HG03025 (cell line): ENCODE measurements around the gene MRTFA.

Experiments used
- ATAC-seq: cut with Tn5 transposase; IDR thresholded peaks from one replicate; pipeline ENCODE4 v1.9.1; 2021; ENCODE audit warnings: mild to moderate bottlenecking, moderate library complexity; ENCODE audit not compliant: unreplicated experiment, low FRiP score

Gene MRTFA

DNA sequence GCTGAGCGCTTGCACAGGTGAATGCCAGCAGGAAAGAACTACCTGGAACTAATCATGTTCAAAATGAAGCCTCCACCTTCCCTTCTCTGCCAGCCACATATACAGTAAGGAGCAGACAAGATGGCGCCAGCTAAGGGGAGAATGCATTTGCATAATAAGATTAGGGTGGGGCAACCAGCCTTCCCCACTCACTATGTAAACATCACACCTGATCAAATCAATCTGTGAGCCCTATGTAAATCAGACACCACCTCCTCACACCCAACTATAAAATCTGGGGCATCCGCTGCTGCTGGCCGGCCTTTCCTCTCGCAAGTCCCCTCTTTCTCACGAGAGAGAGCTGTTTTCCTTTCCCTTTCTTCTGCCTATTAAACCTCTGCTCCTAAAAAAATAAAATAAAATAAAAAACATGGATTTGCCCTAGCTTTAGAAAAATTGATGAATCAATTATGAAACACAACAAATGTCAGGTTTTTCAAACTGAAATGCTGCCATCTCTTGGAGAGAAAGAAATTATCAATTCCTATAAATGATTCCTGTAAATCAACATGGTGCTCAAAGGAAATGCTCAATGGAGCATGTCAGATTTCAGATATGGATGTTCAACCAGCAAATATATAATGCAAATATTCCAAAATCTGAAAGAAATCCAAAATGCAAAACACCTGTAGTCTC lies 157.3 kb downstream of the MRTFA start:
- no peak for ATAC-seq

DNA sequence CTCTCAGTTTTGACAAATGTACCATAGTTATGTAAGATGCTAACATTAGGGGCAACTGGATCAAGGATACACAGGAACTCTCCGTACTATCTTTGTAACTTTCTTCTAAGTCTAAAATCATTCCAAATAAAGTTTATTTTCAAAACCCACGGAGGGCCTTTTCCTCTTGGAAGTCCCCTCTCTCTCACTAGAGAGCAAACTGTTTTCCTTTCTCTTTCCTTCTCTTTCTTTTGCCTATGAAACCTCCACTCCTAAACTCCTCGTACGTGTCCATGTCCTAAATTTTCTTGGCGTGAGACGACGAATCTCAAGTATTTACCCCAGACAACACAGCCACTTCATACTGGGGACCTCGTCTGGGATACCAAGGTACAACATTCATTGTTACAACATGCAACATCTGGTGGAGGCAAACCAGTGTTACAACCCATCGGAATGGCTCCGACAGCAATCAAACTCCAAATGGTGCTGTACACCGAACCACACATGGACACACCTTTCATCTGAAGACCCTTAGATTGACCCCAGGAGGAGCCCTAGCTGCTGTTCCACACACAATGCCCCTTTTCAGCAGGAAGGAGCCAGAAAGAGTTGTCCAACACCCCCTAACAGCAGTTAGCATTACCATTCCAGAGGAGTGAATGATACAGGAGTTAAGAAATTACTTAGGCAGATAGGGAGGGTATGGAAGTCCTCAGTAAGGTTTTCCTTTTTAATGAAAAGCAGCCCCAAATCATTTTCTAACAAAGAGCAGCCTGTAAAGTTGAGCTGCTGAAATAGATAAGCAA lies 158.0 kb downstream of the MRTFA start:
- ATAC-seq = no peak

DNA sequence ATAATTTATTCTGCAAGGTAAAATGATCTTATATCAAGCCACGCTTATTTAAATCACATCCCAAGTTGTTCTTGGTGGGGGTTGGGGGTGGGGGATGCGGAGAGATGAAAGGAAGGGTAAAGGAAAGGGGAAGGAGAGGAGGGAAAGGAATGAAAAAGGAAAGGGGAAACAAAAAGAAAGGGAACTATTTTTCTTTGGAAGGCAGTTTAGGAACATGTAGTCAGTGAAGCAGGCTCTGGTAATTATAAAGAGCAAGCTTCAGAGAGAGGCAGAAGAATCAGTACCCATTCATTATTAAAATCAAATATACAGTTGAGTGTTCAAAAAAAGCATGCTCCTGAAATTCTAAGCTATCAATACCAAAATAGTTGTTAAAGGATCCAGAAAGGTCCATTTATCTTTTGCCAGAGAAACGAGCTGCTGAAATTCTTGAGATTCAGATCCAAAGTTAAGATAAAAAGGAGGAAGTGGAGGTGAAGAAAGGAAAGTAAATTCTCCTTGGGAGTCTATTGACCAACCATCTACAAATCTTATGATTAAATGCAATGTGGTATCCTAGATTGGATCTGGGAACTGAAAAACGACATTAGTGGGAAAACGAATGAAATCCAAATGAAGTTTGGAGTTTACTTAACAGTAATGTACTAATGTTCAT lies 158.7 kb downstream of the MRTFA start:
- no peak for ATAC-seq

DNA sequence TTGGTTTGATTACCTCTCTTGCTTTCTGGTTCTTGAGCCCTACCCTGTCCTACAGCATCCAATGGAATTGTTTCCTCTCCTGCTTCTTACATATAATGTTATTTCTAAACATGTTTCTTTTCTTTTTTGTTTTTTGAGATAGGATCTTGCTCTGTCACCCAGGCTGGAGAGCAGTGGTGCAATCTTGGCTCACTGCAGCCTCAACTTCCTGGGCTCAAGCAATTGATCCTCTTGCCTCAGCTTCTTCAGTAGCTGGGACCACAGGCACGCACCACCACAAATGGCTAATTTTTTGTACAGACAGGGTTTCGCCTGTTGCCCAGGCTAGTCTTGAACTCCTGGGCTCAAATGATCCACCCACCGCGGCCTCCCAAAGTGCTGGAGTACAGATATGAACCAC lies 160.2 kb downstream of the MRTFA start:
- ATAC-seq = no peak

DNA sequence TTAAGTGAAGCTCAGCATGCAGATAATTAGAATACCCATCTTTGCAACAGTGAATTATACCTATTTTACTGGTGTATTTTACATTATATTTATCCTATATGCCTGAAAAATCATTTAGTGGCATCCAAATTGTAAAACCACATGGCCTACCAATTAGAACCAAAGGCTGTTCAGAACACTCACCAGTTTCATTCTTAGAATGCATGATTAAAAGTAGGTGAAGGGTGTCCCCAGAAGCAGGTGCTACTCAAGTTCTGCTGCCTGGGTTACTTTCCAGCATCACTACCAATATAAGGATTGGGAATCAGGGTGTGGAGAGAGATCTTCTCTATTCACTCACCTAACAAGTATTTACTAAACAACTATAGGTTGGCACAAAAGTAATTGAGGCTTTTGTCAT lies 162.8 kb downstream of the MRTFA start:
- no peak for ATAC-seq

DNA sequence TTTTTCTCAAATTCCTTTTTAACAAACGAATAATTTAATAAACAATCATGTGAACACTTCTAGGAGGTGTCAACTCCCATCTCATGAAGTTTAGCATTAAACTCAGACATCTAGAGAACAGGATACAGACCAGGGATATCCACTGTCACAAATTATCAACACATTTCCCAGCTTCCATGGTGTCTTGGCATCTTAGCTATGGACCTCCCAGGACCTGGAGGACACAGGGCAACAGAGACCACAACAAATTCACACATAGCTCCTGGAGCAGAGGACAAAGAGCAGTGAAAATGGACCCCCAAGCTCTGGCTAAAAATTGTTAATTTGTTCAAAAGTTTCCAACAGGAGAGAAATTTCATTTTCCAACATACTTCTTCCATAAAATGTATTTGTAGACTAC lies 163.9 kb downstream of the MRTFA start:
- no peak for ATAC-seq

DNA sequence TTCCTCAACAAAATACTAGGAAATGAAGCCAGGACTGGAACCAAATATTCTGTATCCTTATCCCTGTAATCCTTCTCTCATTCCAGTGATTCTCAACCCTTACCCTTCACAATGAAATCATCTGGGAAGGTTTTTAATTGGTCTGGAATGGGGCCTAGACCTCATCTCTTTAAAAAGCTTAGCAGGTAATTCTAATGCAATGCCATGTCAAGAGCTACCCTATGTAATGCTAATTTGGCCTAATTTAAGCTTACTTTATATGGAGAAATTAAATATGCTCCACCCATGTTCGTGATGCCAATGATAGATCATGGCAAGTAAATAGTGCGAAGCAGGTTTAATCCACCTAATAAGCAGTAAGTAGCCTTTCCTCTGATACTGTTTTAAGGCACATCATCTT lies 164.5 kb downstream of the MRTFA start:
- no peak for ATAC-seq

DNA sequence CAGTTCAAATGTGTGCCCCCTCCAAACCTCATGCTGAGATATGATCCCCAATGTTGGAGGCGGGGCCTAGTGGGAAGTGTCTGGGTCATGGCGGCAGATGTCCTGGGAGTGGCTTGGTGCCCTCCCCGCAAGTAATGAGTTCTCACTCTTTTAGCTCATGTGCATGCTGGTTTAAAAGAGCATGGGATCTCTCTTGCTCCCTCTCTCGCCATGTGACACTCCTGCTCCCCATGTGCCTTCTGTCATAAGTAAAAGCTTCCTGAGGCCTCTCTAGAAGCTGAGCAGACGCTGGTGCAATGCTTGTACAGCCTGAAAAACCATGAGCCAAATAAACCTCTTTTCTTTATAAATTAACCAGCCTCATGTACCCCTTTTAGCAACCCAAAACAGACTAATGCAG lies 167.3 kb downstream of the MRTFA start:
- ATAC-seq = no peak

DNA sequence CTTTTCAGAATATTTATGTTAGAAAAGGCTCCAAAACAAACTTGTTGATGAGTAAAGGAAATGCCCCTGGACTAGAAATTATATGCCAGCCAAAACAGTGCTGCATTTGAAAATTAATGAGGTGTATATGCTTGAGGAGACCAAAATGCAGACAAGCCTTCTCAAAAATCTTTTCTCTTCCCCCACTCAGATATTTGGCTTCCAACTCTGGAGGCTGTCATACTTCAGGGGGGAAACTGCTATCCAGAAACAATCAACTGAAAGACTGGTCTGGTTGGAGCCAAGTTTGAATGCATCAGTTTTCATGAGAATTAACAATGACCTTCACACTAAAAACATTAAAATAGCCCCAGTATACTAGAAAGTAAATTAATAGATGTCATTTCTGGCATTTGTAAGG lies 167.9 kb downstream of the MRTFA start:
- no peak for ATAC-seq

DNA sequence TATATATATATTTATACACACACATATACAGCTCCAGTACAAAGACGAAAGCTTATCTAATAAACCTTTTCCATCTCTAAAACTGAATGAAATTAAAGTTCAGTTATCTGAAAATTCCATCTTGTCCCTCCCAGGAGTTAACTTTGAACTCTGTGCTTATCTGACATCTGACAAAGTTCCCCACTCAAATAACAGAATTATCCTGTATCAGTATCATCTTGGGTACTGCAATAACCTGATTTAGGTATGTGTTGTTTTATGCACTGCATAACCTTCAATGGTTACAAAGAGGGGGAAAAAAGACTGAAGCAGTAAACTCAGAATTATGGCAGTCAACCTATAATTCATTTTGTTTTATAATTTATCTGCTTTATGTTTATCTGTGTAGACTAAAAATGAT lies 169.5 kb downstream of the MRTFA start:
- ATAC-seq = no peak

DNA sequence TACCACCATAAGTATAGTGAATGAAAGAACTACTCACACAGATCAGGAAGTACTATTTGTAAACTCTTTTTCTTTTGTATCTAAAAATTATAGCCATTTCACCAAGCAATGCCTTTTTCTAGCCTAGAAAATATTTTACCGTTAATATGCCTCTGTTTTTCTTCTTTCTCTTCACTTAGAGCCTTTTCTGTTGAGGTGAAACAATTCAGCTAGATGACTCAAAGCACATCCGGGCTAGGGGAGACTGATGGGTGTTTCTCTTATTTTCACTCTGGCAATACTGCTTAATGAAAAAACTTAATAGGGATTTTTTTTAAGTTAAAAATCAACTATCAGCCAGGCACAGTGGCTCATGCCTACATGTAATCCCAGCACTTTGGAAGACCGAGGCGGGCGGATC lies 172.8 kb downstream of the MRTFA start:
- no peak for ATAC-seq

DNA sequence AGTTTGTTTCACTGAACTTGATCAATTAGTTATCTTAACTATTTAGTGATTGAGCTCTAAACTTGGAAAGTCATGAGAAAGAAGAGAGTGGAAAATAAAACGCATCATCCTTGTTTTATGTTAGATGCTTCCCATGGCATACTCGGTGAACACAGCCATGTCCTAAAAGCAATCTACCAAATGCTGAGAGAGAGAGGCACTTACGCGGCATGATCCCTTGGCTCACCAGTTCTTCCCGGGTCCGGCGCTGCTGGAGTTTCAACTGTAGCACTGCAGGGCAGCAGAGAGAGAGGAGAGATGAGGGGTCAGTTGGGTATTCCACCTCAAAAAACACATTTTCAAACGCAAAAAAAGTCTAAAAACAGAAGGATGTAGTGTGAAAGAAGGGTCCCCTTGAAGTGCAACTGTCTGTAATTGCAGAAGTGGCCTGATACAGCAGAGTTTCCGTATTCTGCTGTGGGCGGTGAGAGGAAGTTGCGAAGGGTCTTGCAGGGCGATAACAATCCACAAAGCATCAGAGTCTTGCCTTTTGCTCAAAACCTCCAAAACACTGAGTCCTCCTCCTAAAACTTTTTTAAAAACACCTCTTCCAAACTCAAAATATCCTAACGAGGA lies 173.4 kb downstream of the MRTFA start:
- ATAC-seq = no peak

DNA sequence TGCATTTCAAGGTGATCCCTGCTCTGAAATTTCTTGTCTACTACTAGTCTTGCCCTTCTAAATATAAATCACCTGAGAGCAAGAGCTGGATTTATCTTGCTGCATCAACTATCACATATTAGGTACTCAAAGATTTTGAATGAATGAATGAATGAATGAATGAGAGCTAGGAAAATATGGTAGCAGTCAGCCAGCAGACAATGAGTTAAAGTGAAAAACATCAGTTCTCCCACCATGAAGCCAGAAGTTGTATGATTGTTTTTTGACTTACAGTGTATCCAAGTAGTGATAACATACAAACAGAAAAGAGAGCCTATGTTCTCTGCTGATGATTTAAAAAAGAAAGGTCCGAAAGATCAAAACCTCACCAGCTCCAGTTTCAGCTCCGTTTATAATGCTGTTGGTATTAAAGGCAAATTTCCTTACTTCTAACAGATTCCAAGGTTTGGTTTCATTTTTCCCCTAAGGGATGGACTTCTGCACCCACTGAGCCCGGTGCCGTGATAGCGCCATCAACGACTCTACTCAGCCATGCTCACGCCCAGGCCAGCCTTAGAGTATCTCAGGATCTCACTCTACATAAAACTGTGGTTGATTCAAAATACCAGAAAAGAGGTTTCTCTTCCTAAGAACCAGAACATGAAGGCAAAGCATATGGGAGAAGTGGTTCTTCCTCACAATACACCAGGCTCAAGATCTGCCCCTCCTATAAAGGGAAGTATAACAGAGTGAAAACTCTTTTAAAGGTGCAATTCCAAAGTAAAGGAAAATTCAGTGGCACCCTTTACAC lies 174.1 kb downstream of the MRTFA start:
- ATAC-seq = no peak

DNA sequence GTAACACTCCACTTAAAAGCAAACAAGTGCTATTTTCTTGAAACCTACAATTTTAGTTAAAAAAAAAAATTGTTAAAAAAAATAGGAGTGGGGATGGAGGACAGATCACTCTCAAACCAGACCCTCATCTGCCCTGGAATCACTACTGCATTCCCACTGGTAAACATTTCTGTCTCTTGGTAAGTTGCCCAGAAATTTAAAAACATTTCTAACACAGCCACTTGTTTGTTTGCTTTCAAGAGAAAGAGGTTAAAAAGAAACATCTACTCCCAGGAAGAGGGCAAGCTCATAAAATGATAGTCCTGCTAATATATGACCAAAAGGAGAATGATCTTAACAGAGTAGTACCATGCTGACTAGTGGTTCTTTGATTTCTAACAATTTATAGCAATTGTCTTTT lies 182.8 kb downstream of the MRTFA start:
- no peak for ATAC-seq

DNA sequence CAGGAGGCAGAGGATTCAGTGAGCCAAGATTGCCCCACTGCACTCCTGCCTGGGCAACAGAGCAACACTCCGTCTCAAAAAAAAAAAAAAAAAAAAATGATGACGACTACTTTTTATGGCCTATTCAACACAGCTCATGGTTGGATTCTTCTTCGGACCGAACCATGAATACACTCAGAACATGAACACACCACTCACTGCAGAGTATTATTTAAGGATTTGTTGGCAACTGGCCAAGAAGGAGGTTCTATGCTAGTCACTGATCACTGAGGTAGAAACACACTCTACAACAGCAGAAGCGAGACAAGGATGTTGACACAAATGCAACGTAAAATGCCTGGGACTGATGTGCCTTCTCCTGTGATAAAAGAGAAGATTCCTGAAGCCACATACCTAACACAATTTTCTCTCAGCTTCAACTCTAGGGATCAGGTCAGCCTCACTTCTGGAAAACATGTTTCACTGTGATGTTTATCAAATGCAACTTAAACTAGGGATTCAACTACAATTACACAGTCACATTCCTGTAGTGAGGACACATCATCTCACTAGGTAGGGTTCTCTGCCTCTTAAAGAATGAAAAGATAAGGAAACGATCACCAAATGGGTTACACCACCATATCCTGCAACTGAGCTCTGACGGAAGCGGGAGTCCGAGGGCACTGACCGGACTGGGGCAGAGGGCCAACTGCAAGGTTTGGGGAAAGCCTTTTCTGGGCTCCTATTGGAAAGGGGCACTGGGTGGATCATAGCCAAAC lies 183.6 kb downstream of the MRTFA start:
- no peak for ATAC-seq

DNA sequence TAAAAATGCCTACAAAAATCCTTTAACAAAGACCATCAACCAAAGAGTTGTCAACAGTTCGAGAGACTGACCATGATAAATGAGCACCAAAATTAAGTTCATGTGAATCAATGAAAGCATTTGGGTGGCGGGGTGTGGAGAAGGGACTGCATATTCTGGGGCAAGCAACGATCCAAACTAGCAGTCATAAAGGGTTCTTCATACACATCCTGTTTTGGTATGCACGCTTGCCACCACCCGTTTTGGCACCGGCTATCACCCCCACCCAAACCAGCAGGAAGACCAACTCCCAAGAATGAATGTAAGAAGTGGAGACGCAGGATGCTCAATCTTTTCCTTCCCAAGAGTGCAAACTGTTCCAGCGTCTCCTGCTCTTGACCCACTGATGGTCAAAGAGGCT lies 185.3 kb downstream of the MRTFA start:
- ATAC-seq = no peak

DNA sequence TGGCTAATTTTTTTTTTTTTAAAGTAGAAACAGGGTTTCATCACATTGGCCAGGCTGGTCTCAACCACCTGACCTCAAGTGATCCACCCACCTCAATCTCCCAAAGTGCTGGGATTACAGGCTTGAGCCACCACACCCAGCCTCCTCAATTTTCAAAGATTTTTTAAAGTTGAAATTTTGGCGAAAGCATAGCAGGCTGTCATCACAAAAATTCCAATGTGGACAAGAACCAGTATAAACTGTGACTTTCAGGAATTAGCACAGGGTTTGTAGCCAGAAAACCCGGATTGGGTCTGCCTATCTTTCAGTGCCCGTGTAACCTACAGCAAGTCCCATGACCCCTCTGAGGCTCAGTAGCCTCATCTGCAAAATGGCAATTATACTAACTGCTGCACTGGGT lies 185.9 kb downstream of the MRTFA start:
- ATAC-seq = no peak

DNA sequence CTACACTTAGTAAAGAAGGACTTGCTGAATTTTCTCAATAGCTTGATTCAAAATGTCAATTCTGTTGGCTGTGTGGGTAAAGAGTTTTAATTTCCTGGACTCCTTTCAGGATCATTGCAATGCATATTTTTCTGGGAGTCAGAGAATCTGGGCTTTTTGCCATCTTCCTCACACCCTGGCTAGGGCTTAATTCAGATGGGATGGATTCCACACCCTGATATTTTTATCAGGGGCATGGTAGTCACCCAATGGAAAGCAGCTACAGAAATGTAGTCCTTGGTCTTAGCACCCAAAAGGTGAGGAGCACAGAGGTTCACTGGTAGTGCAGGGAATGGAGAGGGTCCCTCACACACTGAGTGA lies 186.9 kb downstream of the MRTFA start:
- no peak for ATAC-seq

DNA sequence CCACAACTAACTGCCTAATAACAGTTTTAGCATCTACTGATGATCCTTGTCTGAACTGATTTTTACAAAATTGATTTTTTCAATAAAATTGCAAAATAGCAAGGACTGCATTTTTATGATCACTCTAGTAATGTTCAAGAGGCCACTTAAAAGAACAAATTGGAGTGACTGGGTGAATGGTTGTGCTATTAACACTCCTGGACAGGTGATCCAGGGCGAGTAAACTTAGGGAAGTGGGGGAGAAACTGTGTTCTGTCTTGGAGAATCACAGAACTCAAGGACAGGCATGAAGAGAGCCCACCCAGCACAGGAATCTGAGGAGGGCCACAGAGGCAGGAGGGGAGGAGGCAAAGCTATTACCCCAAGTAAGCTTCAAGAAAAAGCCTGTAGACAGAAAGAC lies 190.3 kb downstream of the MRTFA start:
- ATAC-seq = no peak
